GM13976 (cell line): Measurements from ENCODE around the gene SF3A2.

Source experiments
- DNase-seq: peaks from one replicate; pipeline ENCODE4 v3.0.0; 2012; ENCODE audit warnings: low spot score
- in situ Hi-C: fragments of 300-500 bp; cut with MboI; formaldehyde crosslinking; loops from one replicate; pipeline ENCODE4 v1.12.0; 2022; ENCODE audit warnings: low sequenced_read_pairs, mixed read lengths, inconsistent platforms; ENCODE audit not compliant: unreplicated experiment
- TF ChIP-seq, protein P1 (sequence below): IDR thresholded peaks from 2 replicates; pipeline ENCODE4 v1.5.1; 2012; ENCODE audit warnings: borderline replicate concordance, mild to moderate bottlenecking; ENCODE audit not compliant: insufficient read depth; ENCODE audit errors: extremely low read depth, missing control alignments, control extremely low read depth

SF3A2 gene

DNA sequence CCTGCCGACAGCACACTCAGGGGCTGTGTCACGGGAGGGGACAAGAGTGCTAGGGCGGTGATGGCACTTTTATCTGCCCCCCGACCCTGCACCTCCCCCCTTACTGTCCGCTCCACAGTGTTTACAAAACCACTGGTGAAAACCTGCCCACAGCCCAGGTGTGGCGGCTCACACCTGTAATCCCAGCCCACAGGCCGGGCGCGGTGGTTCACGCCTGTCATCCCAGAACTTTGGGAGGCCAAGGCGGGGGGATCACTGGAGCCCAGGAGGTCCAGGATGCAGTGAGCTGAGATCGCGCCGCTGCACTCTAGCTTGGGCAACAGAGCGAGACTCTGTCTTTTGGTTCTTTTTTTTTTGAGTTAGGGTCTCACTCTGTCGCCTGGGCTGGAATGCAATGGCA is 59.5 kb downstream of the SF3A2 start:
- TF ChIP-seq, protein P1, sequence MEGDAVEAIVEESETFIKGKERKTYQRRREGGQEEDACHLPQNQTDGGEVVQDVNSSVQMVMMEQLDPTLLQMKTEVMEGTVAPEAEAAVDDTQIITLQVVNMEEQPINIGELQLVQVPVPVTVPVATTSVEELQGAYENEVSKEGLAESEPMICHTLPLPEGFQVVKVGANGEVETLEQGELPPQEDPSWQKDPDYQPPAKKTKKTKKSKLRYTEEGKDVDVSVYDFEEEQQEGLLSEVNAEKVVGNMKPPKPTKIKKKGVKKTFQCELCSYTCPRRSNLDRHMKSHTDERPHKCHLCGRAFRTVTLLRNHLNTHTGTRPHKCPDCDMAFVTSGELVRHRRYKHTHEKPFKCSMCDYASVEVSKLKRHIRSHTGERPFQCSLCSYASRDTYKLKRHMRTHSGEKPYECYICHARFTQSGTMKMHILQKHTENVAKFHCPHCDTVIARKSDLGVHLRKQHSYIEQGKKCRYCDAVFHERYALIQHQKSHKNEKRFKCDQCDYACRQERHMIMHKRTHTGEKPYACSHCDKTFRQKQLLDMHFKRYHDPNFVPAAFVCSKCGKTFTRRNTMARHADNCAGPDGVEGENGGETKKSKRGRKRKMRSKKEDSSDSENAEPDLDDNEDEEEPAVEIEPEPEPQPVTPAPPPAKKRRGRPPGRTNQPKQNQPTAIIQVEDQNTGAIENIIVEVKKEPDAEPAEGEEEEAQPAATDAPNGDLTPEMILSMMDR = no peak

More for the DNA sequence above, 59.5 kb downstream of the SF3A2 start:
- in situ Hi-C loops = no loop called here
- no peak for DNase-seq
